K562 (cell line): Measurements from ENCODE around the gene GPR153. TPM values are rescaled to one million over a fixed set of nuclear protein-coding genes. Genes with fewer than 3 reads are reported as not detected.

Source experiments
- ARID1B ChIP-seq: fragments of 450-650 bp; IDR thresholded peaks from 2 replicates; pipeline ENCODE4 v1.6.1; 2016; ENCODE audit warnings: antibody characterized with exemption, mild to moderate bottlenecking, inconsistent platforms
- BDP1 ChIP-seq: IDR thresholded peaks from 3 replicates; pipeline ENCODE4 v1.6.1; 2011; ENCODE audit not compliant: insufficient read length, insufficient read depth
- BRCA1 ChIP-seq, 2 experiments: fragments of 450-650 bp in 1 of 2; sonication (generic) in 1 of 2; formaldehyde crosslinking in 1 of 2; IDR thresholded peaks; 2 replicates each; pipeline versions ENCODE4 v1.5.0 to v1.6.1; 2017 to 2020; ENCODE audit warnings: mild to moderate bottlenecking in 1 of 2, missing genetic modification reagents in 1 of 2
- CHCHD3 ChIP-seq: fragments of 250-450 bp; sonication (Bioruptor Pico); IDR thresholded peaks from 2 replicates; pipeline ENCODE4 v2.1.2; 2022; ENCODE audit warnings: mild to moderate bottlenecking
- HNRNPL ChIP-seq: fragments of 200-400 bp; formaldehyde crosslinking; IDR thresholded peaks from 2 replicates; pipeline ENCODE4 v1.6.1; 2017; ENCODE audit warnings: low read depth, mild to moderate bottlenecking, low read length
- ILF3 ChIP-seq: fragments of 450-650 bp; IDR thresholded peaks from 2 replicates; pipeline ENCODE4 v1.6.1; 2018; ENCODE audit warnings: antibody characterized with exemption, mild to moderate bottlenecking, moderate library complexity, borderline replicate concordance
- KLF13 ChIP-seq: fragments of 450-650 bp; IDR thresholded peaks from 2 replicates; pipeline ENCODE4 v1.6.1; 2016; ENCODE audit warnings: missing genetic modification characterization, low read depth, mild to moderate bottlenecking, missing compliant biosample characterization, moderate library complexity, borderline replicate concordance
- MEIS2 ChIP-seq: fragments of 450-650 bp; IDR thresholded peaks from 2 replicates; pipeline ENCODE4 v1.6.1; 2014; ENCODE audit warnings: mild to moderate bottlenecking; ENCODE audit not compliant: partially characterized antibody
- MYNN ChIP-seq, 2 experiments: sonication (generic); formaldehyde crosslinking in 1 of 2; IDR thresholded peaks; 2 replicates each; pipeline versions ENCODE4 v1.5.0 to v1.6.1; 2016 to 2020; ENCODE audit warnings: antibody characterized with exemption in 1 of 2, missing genetic modification reagents in 1 of 2
- NEUROD1 ChIP-seq: fragments of 150-350 bp; IDR thresholded peaks from 2 replicates; pipeline ENCODE4 v1.6.1; 2014; ENCODE audit warnings: borderline replicate concordance, low read length, low read depth; ENCODE audit not compliant: partially characterized antibody
- NFRKB ChIP-seq: fragments of 450-650 bp; IDR thresholded peaks from 2 replicates; pipeline ENCODE4 v1.6.1; 2016; ENCODE audit warnings: low read depth
- PHB ChIP-seq: fragments of 250-450 bp; sonication (Bioruptor Pico); IDR thresholded peaks from 2 replicates; pipeline ENCODE4 v1.5.0; 2021
- PML ChIP-seq: IDR thresholded peaks from 2 replicates; pipeline ENCODE4 v1.6.1; 2012; ENCODE audit warnings: low read length, inconsistent platforms
- PURB ChIP-seq: sonication (generic); formaldehyde crosslinking; IDR thresholded peaks from 2 replicates; pipeline ENCODE4 v1.9.0; 2021; ENCODE audit warnings: low read depth, mild to moderate bottlenecking, missing genetic modification reagents
- RAD21 ChIP-seq, 2 experiments: fragments of 250-450 bp in 1 of 2; fragments of 450-650 bp in 1 of 2; sonication (Bioruptor Pico) in 1 of 2; formaldehyde crosslinking in 1 of 2; IDR thresholded peaks in 1 of 2; conservative IDR thresholded peaks in 1 of 2; 2 replicates each; pipeline versions ENCODE4 v1.4.0 to v1.8.0; 2020 to 2022; ENCODE audit warnings: mild to moderate bottlenecking in 2 of 2, moderate library complexity in 1 of 2
- RB1 ChIP-seq: fragments of 450-650 bp; IDR thresholded peaks from 2 replicates; pipeline ENCODE4 v1.6.1; 2017; ENCODE audit warnings: low read depth, mild to moderate bottlenecking
- RBM34 ChIP-seq: fragments of 200-400 bp; formaldehyde crosslinking; IDR thresholded peaks from 2 replicates; pipeline ENCODE4 v1.6.1; 2018; ENCODE audit warnings: low read length, borderline replicate concordance; ENCODE audit not compliant: insufficient read depth
- RBM39 ChIP-seq: fragments of 200-400 bp; formaldehyde crosslinking; optimal IDR thresholded peaks from 2 replicates; pipeline ENCODE3; 2018; ENCODE audit warnings: low read depth, low read length
- RFX7 ChIP-seq: fragments of 250-450 bp; sonication (Bioruptor Pico); IDR thresholded peaks from 2 replicates; pipeline ENCODE4 v1.5.1; 2021; ENCODE audit warnings: mild to moderate bottlenecking
- SAFB ChIP-seq: fragments of 200-400 bp; formaldehyde crosslinking; IDR thresholded peaks from 2 replicates; pipeline ENCODE4 v1.6.1; 2017; ENCODE audit warnings: low read depth, low read length, borderline replicate concordance
- TAF9B ChIP-seq: fragments of 450-650 bp; IDR thresholded peaks from 2 replicates; pipeline ENCODE4 v1.6.1; 2018; ENCODE audit warnings: mild to moderate bottlenecking; ENCODE audit not compliant: partially characterized antibody
- TFAP4 ChIP-seq: sonication (generic); formaldehyde crosslinking; IDR thresholded peaks from 2 replicates; pipeline ENCODE4 v1.8.0; 2022; ENCODE audit warnings: missing genetic modification reagents, mild to moderate bottlenecking, moderate library complexity, borderline replicate concordance
- UBTF ChIP-seq, 2 experiments: IDR thresholded peaks; 2 replicates each; pipeline ENCODE4 v1.6.1; 2012; ENCODE audit warnings: improper control_type of control experiment in 2 of 2, low read depth in 2 of 2, low read length in 2 of 2, borderline replicate concordance in 1 of 2
- polyA plus RNA-seq, 8 experiments: library from polyadenylated mRNA; depleted of rRNA in 4 of 8; stranded (reverse) in 5 of 8; unstranded in 3 of 8; fragments of >200 nt; fragmentation: Nextera tagmentation in 2 of 8; fragmentation: Illumina TruSeq in 1 of 8; extraction: Ambion mirVana in 2 of 8; extraction: Trizol in 1 of 8; gene quantifications; 2 replicates each; pipeline versions ENCODE4 v1.2.1 to v1.2.3, GENCODE V29; 2011 to 2014; ENCODE audit warnings: inconsistent platforms in 1 of 8, missing spikeins in 1 of 8
- total RNA-seq, 7 experiments: library from RNA; depleted of rRNA in 6 of 7; stranded (reverse); fragments of >200 nt in 6 of 7; fragmentation: Illumina TruSeq in 2 of 7; extraction: Trizol in 2 of 7; gene quantifications; 2 replicates each; pipeline versions ENCODE4 v1.2.1 to v1.2.3, GENCODE V29; 2011 to 2021; ENCODE audit warnings: low replicate concordance in 1 of 7
- TF ChIP-seq, protein P1 (sequence below): fragments of 450-650 bp; formaldehyde crosslinking; IDR thresholded peaks from 2 replicates; pipeline ENCODE4 v1.4.0; 2020; ENCODE audit warnings: mild to moderate bottlenecking, moderate library complexity

Gene GPR153
- total and polyA plus RNA-seq, 9 of the 15 experiments (the other 6 are each of a cell fraction or from before 2014, with no cell fraction given), result 0.01 to 1.5 (median 0.51) TPM

DNA sequence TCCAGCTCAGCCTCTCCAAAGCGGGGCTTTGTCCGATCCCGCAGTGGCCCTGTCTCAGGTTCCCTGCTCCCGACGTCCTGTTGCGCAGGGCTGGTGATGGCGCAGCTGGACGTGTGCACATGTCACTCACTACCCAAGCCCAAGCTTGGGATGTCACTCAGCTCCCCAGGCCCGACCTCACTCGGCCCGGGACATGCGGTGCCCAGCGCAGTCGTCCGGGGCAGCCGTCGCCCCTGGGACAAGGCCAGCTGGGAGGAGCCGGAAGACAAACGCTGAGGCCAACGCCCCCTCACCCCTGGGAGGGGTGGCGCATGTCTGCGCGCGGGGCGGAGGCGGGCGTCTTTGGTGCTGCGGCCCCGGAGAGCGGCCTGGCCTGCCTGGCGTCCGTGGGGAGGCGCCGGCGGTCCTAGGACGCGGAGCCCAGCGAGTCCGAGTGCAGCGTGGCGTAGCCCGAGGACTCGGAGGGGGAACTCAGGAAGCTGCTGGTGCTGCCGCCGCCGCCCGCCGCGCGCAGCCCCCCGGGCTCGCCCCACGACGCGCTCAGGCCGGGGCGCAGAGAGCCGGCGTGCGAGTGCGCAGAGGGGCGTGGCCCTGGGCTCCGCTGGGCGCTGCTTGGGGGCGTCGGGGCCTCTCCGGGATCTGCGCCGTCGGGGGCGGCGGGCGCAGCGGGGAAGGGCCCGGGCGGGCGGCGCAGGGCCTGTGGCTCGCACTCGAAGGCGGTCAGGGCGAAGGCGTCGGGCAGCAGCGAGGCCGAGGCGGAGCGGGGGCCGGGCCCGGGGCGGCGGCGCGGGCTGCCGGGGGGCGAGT, 11.8 kb downstream of the GPR153 start (continued):
- TF ChIP-seq, protein P1, sequence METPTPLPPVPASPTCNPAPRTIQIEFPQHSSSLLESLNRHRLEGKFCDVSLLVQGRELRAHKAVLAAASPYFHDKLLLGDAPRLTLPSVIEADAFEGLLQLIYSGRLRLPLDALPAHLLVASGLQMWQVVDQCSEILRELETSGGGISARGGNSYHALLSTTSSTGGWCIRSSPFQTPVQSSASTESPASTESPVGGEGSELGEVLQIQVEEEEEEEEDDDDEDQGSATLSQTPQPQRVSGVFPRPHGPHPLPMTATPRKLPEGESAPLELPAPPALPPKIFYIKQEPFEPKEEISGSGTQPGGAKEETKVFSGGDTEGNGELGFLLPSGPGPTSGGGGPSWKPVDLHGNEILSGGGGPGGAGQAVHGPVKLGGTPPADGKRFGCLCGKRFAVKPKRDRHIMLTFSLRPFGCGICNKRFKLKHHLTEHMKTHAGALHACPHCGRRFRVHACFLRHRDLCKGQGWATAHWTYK (CRISPR knock-in tag), result no peak
- TF ChIP-seq PML, result no peak
- TF ChIP-seq ILF3, result no peak
- TF ChIP-seq MEIS2, result peak; percentile 19
- TF ChIP-seq NEUROD1, result no peak
- TF ChIP-seq CHCHD3 (CRISPR knock-in tag), result no peak
- TF ChIP-seq ARID1B, result no peak
- 0 out of 2 replicates have a peak, but pooled peaks have one; percentile 25 for TF ChIP-seq SAFB
- TF ChIP-seq NFRKB, result no peak
- TF ChIP-seq RAD21 (CRISPR knock-in tag; conservative IDR thresholded peaks at IDR 0.05 in 1 of 2, IDR thresholded peaks at IDR 0.05 in 1 of 2), result peak in 1 of 2 experiments; percentile 51; a peak in 2 of 4 replicates
- TF ChIP-seq KLF13 (tag), result peak; percentile 46; the same call in 1 of the 2 replicates
- TF ChIP-seq BRCA1 (IDR thresholded peaks at IDR 0.05), result no peak
- TF ChIP-seq BRCA1 (CRISPR knock-in tag; IDR thresholded peaks at IDR 0.05), result no peak
- TF ChIP-seq RBM34, result no peak
- TF ChIP-seq PHB (CRISPR knock-in tag), result no peak
- no peak for TF ChIP-seq RFX7 (CRISPR knock-in tag)
- TF ChIP-seq RB1, result peak; percentile 23; the same call in 1 of the 2 replicates
- TF ChIP-seq UBTF (IDR thresholded peaks at IDR 0.05; ENCODE audit: borderline replicate concordance in 1 of 2, low read depth in 2 of 2, low read length in 2 of 2), result 0 out of 4 replicates have a peak, but pooled peaks of 1 of the 2 experiments have one; percentile 39
- no peak for TF ChIP-seq TAF9B
- TF ChIP-seq RBM39, result no peak
- TF ChIP-seq MYNN (IDR thresholded peaks at IDR 0.05), result no peak
- TF ChIP-seq MYNN (CRISPR knock-in tag; IDR thresholded peaks at IDR 0.05), result no peak
- no peak for TF ChIP-seq HNRNPL
- no peak for TF ChIP-seq PURB (CRISPR knock-in tag)
- TF ChIP-seq TFAP4, result peak; percentile 38; the same call in 1 of the 2 replicates
- no peak for TF ChIP-seq BDP1
